ENCODE measurements around the gene AFP. TPM values are rescaled to one million over a fixed set of nuclear protein-coding genes. Genes with fewer than 3 reads are reported as not detected.

Gene AFP
- total RNA-seq, 1 experiment from 2014 or later: 4.9 TPM

DNA sequence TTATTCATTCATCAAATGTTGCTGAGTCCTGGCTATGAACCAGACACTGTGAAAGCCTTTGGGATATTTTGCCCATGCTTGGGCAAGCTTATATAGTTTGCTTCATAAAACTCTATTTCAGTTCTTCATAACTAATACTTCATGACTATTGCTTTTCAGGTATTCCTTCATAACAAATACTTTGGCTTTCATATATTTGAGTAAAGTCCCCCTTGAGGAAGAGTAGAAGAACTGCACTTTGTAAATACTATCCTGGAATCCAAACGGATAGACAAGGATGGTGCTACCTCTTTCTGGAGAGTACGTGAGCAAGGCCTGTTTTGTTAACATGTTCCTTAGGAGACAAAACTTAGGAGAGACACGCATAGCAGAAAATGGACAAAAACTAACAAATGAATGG lies 1.7 kb upstream of the AFP start:
- H4K8ac ChIP-seq (replicated peaks; ENCODE audit: insufficient read length, low read depth, low read length): no peak overlapping the region
- no peak overlapping the region for H2BK120ac ChIP-seq (ENCODE audit: low read depth, low read length, poor library complexity, severe bottlenecking)
- H4K5ac ChIP-seq (ENCODE audit: insufficient read length, low read depth, low read length): no peak overlapping the region
- no peaks in the 10 kb centered on the region for H4K20me1 ChIP-seq (ENCODE audit: control insufficient read depth, insufficient read depth, insufficient read length)
- H3K27ac ChIP-seq (ENCODE audit: insufficient read length, low read depth, low read length): no peak overlapping the region
- H3K79me1 ChIP-seq (ENCODE audit: insufficient read depth, low read depth, low read length, poor library complexity, severe bottlenecking): no peaks in the 10 kb centered on the region
- no peaks in the 10 kb centered on the region for H3K4me1 ChIP-seq (ENCODE audit: insufficient read depth, low read length)
- no peaks in the 10 kb centered on the region for H3K27me3 Mint-ChIP-seq (ENCODE audit: low read depth)
- no peaks in the 10 kb centered on the region for H3K23me2 ChIP-seq (ENCODE audit: insufficient read length, low read depth, low read length, poor library complexity, severe bottlenecking)
- H3K9ac ChIP-seq (ENCODE audit: extremely low read depth, insufficient read length, low read length): no peak overlapping the region
- no peak overlapping the region for H3K56ac ChIP-seq (ENCODE audit: insufficient read length, low read depth, low read length)
- DNase-seq: no peak
- no CpG with 5 or more reads among the region's 3 CpGs for WGBS (ENCODE audit: extremely low coverage, insufficient read length, low lambda C conversion rate)
- no peaks in the 10 kb centered on the region for H3K36me3 Mint-ChIP-seq (ENCODE audit: insufficient read depth in 1 of 3, low read depth in 3 of 3)
- H3T11ph ChIP-seq (ENCODE audit: low read length): no peak overlapping the region
- H4K91ac ChIP-seq (ENCODE audit: insufficient read length, low read depth, low read length): no peak overlapping the region
- no peak overlapping the region for H3K14ac ChIP-seq (ENCODE audit: insufficient read depth, low read length)
- H3K27me3 ChIP-seq (ENCODE audit: insufficient read depth, low read length): no peaks in the 10 kb centered on the region
- no peak overlapping the region for H2AK5ac ChIP-seq (ENCODE audit: insufficient read length, low read length)
- no peak overlapping the region for H2BK20ac ChIP-seq (ENCODE audit: low read depth, low read length, poor library complexity, severe bottlenecking)
- H3K4me1 Mint-ChIP-seq: no peaks in the 10 kb centered on the region
- H3K27ac Mint-ChIP-seq: no peak overlapping the region
- H3K4me3 Mint-ChIP-seq: no peak overlapping the region
- no peak overlapping the region for H3K18ac ChIP-seq (ENCODE audit: insufficient read length, low read depth, low read length)
- no peak overlapping the region for H3K4me2 ChIP-seq (ENCODE audit: insufficient read depth, insufficient read length, low read length)
- no peak overlapping the region for H2BK5ac ChIP-seq (ENCODE audit: insufficient read length, low read length)
- no peak overlapping the region for H3K23ac ChIP-seq (ENCODE audit: insufficient read length, low read depth, low read length)
- H3K9me3 ChIP-seq (ENCODE audit: control insufficient read depth, low read depth, low read length): no peaks in the 10 kb centered on the region
- TF ChIP-seq, protein P1, sequence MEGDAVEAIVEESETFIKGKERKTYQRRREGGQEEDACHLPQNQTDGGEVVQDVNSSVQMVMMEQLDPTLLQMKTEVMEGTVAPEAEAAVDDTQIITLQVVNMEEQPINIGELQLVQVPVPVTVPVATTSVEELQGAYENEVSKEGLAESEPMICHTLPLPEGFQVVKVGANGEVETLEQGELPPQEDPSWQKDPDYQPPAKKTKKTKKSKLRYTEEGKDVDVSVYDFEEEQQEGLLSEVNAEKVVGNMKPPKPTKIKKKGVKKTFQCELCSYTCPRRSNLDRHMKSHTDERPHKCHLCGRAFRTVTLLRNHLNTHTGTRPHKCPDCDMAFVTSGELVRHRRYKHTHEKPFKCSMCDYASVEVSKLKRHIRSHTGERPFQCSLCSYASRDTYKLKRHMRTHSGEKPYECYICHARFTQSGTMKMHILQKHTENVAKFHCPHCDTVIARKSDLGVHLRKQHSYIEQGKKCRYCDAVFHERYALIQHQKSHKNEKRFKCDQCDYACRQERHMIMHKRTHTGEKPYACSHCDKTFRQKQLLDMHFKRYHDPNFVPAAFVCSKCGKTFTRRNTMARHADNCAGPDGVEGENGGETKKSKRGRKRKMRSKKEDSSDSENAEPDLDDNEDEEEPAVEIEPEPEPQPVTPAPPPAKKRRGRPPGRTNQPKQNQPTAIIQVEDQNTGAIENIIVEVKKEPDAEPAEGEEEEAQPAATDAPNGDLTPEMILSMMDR (conservative IDR thresholded peaks at IDR 0.05): peak; percentile 68
- H3K4ac ChIP-seq (ENCODE audit: low read depth, low read length): no peak overlapping the region
- no peak overlapping the region for H2BK15ac ChIP-seq (ENCODE audit: low read depth, low read length)
- H2BK12ac ChIP-seq (ENCODE audit: insufficient read length, low read depth, low read length): no peak overlapping the region
- H3K79me2 ChIP-seq (ENCODE audit: insufficient read depth, low read length): no peaks in the 10 kb centered on the region
- no peaks in the 10 kb centered on the region for H3K9me3 Mint-ChIP-seq
- H2AFZ ChIP-seq (ENCODE audit: low read length): no peak overlapping the region
